ENCODE measurements around the gene FBXO36.

FBXO36 gene, protein sequence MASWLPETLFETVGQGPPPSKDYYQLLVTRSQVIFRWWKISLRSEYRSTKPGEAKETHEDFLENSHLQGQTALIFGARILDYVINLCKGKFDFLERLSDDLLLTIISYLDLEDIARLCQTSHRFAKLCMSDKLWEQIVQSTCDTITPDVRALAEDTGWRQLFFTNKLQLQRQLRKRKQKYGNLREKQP

DNA sequence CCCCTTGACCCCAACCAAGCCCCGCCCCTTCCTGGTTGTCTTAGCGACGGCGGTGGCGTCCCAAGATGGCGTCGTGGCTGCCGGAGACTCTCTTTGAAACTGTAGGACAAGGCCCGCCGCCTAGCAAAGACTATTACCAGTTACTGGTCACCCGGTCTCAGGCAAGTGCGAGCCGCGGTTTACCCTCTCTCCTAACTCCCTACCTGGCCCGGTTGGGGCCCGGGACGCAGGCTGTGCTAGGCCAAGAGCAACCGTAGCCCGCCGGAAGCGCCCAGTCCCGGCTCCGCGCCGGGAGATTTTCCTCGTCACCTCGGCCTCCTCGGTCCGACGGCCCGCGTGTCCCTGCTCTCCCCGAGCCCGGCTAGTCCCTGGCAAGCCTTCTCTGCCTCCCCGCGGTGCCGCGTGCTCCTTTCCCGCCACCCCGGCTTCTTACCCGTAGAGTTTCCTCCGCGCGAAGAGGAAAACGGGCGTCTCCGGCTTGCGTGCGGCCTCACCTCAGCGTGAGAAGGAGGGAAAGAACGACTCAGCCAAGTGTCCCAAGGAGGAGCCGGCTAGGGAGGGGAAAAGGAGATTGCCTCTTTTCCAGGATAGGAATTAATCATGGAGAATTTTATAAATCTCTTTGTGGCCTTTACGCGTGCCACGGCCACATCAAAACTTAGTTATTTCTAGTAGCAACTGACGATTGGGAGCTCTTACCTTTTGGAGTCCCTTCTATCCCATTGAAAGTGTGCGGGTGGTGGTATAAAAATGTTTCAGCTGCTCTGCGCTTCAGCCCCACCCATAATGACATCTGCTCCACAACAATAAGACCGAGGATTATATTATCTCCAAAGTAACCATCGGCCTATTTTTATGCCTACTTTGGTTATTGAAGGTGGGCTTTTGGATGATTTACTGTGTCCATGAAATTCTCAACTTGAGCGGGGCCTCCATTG is at the start of gene FBXO36:
Gene FBXO36, plus strand, starts transcription at position 55 of the 938 bp plus-strand sequence. Its CDS starts 11 bp downstream, at position 66.
- H3K9me3 Mint-ChIP-seq = peaks cover 0 to 4% of the 10 kb centered on the region in 2 donors
- DNase-seq (no peak), ATAC-seq (peak; percentile 71)
- no peaks in the 10 kb centered on the region for H3K27me3 Mint-ChIP-seq
- peak within 1 kb of the TSS; percentile 99 to 100 for H3K27ac Mint-ChIP-seq
- peaks cover 45% of the 10 kb centered on the region for H3K4me1 Mint-ChIP-seq
- H3K4me3 Mint-ChIP-seq = peak within 1 kb of the TSS; percentile 96 to 98

DNA sequence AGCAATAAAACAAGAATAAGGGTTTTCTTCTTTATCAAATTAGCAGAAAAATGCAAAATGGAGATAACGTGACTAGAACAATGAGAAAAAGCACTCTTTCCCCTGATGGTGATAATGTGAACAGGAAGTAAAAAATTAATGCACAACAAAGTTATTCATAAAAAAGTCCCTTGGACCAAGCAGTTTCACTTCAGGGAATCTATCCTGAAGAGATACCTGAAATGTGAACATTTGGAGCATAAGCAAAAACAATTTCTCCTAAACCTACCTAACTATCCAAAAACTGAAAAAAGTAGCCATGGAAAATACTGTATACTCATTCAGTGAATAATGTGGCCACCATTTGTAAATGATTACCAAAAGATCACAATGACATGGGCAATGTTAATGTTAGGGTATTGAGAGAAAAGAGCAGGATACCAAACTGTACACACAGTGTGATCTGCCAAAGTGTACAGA is 49.2 kb upstream of the FBXO36 start:
- H3K27ac Mint-ChIP-seq = peak overlapping the region; percentile 36 to 71
- H3K4me3 Mint-ChIP-seq = peak overlapping the region in 1 of 2 donors; percentile 25
- ATAC-seq (peak; percentile 74), DNase-seq (no peak)
- no peaks in the 10 kb centered on the region for H3K9me3 Mint-ChIP-seq
- H3K27me3 Mint-ChIP-seq = no peaks in the 10 kb centered on the region
- H3K4me1 Mint-ChIP-seq = peaks cover 47% of the 10 kb centered on the region

DNA sequence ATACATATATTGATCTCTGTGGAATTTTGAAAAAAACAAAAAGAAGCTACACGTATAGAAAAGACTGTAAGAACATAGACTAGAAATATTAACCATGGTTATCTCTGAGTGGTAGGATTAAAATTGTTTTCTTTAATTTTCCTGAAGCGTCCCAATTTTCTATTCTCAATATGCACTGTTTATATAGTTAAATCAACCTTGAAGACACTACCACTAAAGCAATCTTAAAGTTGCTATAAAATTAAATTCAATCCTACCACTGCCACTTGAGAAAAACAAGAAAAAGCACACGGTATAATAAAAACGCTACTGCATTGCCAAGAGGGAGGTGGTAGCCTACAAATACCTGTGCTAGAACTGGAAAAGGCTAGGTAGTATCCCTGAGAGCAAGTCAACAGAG is 47.7 kb upstream of the FBXO36 start:
- peak overlapping the region in 1 of 2 donors; percentile 80 for H3K27ac Mint-ChIP-seq
- ATAC-seq (no peak), DNase-seq (no peak)
- no peak overlapping the region for H3K4me3 Mint-ChIP-seq
- H3K4me1 Mint-ChIP-seq = peaks cover 32% of the 10 kb centered on the region
- no peaks in the 10 kb centered on the region for H3K9me3 Mint-ChIP-seq
- H3K27me3 Mint-ChIP-seq = no peaks in the 10 kb centered on the region

DNA sequence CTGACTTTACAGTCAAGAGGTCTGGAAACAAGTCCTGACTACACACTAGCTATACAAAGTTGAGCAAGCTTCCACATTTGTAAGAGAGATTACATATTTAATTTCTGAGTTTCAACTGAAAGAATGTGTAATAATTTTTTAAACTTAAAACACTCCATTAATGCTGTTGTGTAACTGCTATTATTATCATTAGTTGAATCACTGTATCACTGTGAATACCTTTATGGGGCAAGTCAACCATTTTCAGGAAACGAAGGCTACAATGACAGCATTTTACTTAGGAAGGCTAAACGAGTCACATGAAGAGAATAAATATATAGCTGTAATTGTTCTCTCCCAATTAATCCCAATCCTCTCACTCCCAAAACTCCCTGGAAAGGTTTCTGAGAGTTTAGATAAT is 46.8 kb upstream of the FBXO36 start:
- H3K27ac Mint-ChIP-seq = no peak overlapping the region
- peaks cover 23% of the 10 kb centered on the region for H3K4me1 Mint-ChIP-seq
- H3K27me3 Mint-ChIP-seq = no peaks in the 10 kb centered on the region
- no peak overlapping the region for H3K4me3 Mint-ChIP-seq
- no peaks in the 10 kb centered on the region for H3K9me3 Mint-ChIP-seq
- ATAC-seq = no peak
- DNase-seq = no peak

DNA sequence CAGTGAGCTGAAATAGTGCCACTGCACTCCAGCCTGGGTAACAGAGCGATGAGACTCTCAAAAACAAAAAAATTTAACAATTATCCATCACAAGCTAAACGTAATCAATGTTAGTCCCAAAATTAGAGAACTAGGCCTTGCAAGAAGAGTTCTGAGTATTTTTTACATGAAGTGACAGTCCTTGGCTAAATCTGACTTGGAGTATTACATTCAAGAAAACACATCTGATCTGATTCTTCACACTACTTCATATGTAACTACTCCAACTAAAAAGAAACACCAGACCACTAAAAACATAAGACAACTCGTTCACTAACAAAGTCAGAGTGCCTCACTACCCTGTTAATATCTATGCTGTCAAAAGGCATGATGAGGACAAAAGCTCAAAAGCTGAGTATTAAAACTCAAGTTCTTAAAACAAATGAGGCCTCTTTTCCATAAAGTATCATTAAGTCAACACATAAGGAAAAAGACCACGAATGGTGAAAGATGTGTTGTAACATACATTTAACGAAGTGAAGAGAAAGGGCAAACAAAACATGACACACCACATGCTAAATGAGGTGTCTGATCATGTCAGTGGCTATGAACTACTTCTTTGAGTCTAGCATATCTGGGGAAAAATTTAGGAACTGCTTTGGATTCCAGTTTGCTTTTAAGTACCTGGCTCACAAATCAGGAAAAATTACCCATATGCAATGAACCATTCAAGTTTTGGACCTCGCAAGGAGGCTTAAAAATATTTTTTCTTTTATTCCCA is 42.9 kb upstream of the FBXO36 start:
- Mint-ChIP-seq H3K27ac (no peak overlapping the region), H3K4me1 (peaks cover 13% of the 10 kb centered on the region), H3K9me3 (no peaks in the 10 kb centered on the region), H3K27me3 (no peaks in the 10 kb centered on the region), H3K4me3 (no peak overlapping the region)
- DNase-seq (no peak), ATAC-seq (no peak)

DNA sequence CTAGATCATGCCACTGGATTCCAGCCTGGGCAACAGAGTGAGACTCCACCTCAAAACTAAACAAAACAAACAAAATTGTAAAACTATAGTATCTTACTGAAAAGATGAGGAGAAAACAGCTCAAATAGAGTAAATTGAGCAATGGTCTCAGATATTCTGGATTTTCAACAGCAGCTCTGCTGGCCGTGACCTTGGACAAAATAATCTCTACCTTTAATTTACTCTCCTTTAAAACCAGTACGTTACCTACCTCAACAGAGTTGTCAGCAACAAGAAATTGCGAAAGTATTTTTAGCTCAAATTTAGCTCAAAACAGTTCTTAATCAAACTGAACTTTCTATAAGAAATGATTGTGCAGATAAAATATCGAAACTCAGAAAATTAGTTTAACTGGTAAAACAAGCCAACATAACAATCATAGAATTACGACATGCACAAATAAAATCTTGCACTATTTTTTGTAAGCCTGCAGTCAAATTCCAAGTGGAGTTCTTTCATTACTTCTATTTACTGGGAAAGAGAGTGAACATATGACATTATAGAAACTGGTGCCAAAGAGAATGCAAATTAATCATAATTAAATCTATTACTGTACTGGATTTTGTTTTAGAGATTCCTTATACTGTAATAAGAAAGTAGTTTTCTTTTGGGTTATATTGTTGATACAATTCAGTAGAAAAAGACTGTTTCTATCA is 41.3 kb upstream of the FBXO36 start:
- ATAC-seq (no peak), DNase-seq (no peak)
- Mint-ChIP-seq H3K27ac (no peak overlapping the region), H3K27me3 (no peaks in the 10 kb centered on the region), H3K4me3 (no peak overlapping the region), H3K4me1 (peaks cover 23% of the 10 kb centered on the region), H3K9me3 (no peaks in the 10 kb centered on the region)

DNA sequence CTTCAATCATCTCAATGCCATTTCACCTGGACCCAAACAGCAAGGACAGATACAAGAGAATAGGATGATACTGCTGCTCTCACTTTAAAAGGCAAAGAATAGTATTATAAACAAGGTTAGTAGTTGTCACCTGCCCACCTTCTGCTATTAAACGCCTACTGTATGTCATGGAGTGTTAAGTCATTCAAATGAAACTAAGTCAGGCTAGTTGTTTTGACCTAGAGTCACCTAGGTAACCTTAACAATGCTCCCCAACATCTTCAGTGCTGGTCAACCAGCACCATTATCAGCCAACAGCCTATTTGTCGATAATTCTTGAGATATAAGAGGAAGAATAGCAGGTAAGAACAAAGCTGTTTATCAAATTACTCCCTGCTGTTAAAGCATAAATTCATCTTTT is 39.7 kb upstream of the FBXO36 start:
- ATAC-seq = no peak
- Mint-ChIP-seq H3K27me3 (no peaks in the 10 kb centered on the region), H3K4me3 (no peak overlapping the region), H3K27ac (peak overlapping the region in 1 of 2 donors; percentile 19), H3K9me3 (no peaks in the 10 kb centered on the region), H3K4me1 (peaks cover 33% of the 10 kb centered on the region)
- no peak for DNase-seq

DNA sequence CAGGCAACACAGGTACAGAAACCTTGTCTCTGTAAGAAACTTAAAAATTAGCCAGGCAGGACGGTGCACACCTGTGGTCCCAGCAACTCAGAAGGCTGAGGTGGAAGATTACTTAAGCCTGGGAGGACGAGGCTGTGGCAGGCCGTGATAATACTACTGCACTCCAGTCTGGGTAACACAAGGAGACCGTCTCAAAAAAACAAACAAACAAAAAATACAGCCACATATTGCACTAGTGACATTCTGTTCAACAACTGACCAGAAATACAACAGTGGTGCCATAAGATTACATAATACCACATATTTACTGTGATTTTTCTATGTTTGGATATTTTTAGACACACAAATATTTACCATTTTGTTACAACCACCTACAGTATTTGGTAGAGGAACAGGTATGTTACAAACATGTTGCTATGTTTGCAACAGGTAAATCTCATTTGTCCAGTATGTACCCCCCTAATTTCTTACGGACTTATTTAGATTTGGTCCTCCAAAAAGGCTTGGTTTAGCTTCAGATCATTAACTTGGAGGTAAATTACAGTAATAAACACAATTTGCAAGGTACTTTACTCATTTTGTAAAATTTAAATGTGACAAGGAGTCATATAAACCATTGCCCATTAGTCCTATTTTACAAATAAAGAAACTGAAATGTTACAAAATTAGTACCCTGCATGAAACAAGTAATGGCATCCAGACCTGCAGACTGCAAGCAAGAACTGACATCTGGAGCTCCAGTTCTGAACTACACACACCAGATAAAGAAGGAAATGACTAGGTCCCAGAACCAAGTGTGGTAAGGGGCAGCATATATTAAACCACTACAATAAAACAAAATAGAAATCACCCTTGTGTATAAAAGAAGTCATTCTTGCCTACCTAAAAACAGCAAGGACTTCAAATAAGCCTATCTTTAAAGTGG is 37.3 kb upstream of the FBXO36 start:
- Mint-ChIP-seq H3K27me3 (no peaks in the 10 kb centered on the region), H3K9me3 (no peaks in the 10 kb centered on the region), H3K4me1 (peaks cover 42% of the 10 kb centered on the region), H3K4me3 (no peak overlapping the region), H3K27ac (peak overlapping the region in 1 of 2 donors; percentile 59)
- no peak for DNase-seq
- no peak for ATAC-seq

DNA sequence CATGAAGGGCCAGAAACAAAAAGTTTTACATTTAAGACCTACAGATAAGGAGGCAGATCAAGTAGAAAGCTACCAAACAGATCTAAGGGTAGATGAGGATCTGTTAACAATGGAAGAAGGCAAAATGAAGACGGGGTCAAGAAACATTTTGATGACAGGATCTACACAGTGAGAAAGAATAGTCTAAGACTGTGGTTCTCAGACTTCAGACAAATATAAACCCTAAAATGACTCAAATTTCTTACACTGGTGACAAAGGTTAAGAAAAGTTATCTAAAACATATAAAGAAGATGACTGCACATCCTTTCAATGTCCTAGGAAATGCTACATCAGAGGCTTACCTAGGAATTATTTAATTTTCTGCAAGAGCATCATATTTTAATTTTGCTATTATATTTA is 34.9 kb upstream of the FBXO36 start:
- Mint-ChIP-seq H3K4me3 (no peak overlapping the region), H3K27ac (no peak overlapping the region), H3K27me3 (no peaks in the 10 kb centered on the region), H3K9me3 (no peaks in the 10 kb centered on the region), H3K4me1 (peaks cover 39% of the 10 kb centered on the region)
- no peak for DNase-seq
- no peak for ATAC-seq

DNA sequence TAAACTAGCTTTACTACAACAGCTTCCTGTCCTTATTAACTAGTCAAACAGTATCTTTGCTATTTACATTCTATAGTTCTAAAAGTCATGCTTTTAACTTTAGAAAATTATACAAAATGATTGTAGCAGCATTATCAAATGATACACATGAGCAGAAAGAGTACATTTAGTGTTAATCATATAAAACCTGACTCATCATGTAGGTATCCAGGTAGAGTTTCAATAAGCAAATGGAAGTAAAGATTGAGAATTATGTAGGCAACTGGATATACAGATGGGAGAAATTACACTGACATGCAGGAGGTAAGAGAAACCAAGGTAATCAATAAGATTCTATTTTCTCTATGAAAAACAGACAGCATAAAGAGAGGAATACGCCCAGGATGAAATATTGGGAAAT is 34.3 kb upstream of the FBXO36 start:
- no peak for ATAC-seq

DNA sequence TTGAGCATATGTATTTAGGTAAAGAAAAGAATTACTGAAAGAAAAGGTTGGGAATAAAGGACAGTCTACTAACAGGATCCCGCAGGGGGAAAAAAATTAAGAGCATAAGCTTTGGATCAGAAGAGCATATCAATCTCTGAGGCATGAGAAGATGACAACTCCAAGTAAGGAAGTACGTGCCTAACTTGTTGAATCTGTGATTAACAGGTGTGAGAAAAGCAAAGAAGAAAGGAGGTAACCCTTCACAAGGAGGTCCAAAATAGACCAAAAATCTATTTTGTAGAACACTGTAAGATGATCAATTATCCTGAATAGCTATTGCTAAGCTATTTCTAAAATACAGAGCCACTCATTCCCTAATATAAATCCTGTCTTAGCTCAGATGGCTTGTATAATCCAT is 33.3 kb upstream of the FBXO36 start:
- no peaks in the 10 kb centered on the region for H3K9me3 Mint-ChIP-seq
- no peak overlapping the region for H3K27ac Mint-ChIP-seq
- DNase-seq = no peak
- ATAC-seq = no peak
- H3K4me3 Mint-ChIP-seq = no peak overlapping the region
- no peaks in the 10 kb centered on the region for H3K27me3 Mint-ChIP-seq
- peaks cover 38% of the 10 kb centered on the region for H3K4me1 Mint-ChIP-seq

More for the DNA sequence above, 34.3 kb upstream of the FBXO36 start:
- DNase-seq = no peak
- peaks cover 38% of the 10 kb centered on the region for H3K4me1 Mint-ChIP-seq
- no peaks in the 10 kb centered on the region for H3K27me3 Mint-ChIP-seq
- H3K4me3 Mint-ChIP-seq = no peak overlapping the region
- no peaks in the 10 kb centered on the region for H3K9me3 Mint-ChIP-seq
- H3K27ac Mint-ChIP-seq = no peak overlapping the region

DNA sequence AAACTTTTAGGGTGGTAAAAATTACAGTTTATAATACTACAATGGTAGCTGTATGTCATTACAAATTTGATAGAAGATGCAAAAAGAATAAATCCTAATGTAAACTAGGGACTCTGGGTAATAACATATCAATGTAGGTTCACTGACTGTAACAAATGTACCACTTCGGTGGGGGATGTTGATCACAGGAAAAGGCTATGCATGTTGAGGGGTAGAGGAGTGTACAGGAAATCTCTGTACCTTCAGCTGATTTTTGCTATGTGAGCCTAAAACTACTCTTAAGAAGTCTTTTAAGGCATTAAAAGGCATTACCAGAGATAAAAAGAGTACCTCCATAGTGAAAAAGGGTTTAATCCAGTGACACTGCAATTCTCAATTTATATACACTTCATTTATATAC is 25.4 kb upstream of the FBXO36 start:
- no peak for DNase-seq
- H3K27ac Mint-ChIP-seq = no peak overlapping the region

DNA sequence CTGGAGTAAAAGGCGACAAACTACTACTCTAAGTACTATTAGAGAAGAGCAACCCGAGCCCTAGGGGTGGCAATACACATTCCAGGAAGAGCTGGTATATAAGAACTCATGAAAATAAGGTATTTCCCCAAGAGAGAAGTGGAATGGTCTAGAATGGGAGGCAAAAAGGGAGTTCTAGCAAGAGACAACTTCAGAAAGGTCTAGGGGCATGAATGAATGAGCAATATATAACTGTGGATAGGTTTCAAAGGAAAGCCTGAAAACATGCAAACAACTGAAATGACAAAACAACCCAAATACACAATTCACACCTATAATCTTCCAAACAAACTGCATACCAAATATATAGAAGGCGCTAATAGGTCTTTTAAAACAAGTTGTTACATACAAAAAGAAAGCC is 22.7 kb upstream of the FBXO36 start:
- peaks cover 57% of the 10 kb centered on the region for H3K4me1 Mint-ChIP-seq

More for the DNA sequence above, 25.4 kb upstream of the FBXO36 start:
- no peak overlapping the region for H3K4me3 Mint-ChIP-seq
- ATAC-seq = no peak
- H3K9me3 Mint-ChIP-seq = no peaks in the 10 kb centered on the region
- H3K4me1 Mint-ChIP-seq = peaks cover 53% of the 10 kb centered on the region
- H3K27me3 Mint-ChIP-seq = no peaks in the 10 kb centered on the region

DNA sequence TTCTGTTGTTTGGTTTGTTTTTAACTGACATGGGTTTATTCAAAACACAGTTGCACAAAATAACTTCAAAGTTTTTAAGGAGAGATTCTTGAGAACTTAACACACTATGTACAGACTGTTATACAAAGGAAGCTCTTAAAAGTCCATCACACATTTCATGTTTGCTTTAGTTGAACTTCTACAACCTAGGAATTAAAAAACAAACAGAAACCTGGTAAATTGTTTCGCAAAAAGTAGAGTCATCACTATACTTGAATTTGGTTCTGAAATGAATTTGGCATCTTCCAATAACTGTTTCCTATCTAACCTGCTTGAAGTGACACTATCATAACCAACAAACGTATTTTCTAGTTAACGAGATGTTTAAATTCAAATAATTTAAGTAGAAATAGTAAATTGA is 22.3 kb upstream of the FBXO36 start:
- no peaks in the 10 kb centered on the region for H3K9me3 Mint-ChIP-seq
- peaks cover 60% of the 10 kb centered on the region for H3K4me1 Mint-ChIP-seq
- no peak overlapping the region for H3K27ac Mint-ChIP-seq
- no peak overlapping the region for H3K4me3 Mint-ChIP-seq
- H3K27me3 Mint-ChIP-seq = no peaks in the 10 kb centered on the region
- no peak for DNase-seq
- ATAC-seq = no peak

More for the DNA sequence above, 22.7 kb upstream of the FBXO36 start:
- Mint-ChIP-seq H3K4me3 (no peak overlapping the region), H3K27ac (peak overlapping the region in 1 of 2 donors; percentile 49), H3K9me3 (no peaks in the 10 kb centered on the region), H3K27me3 (no peaks in the 10 kb centered on the region)
- ATAC-seq (no peak), DNase-seq (no peak)

All from stimulated activated naive CD8-positive, alpha-beta T cell treated with anti-CD3 and anti-CD28 coated beads, Interleukin-15, amount 100 ng/mL, for 72 hours (primary cell).